HepG2 (cell line): ENCODE measurements around the gene LSM14B. TPM values are rescaled to one million over a fixed set of nuclear protein-coding genes. Genes with fewer than 3 reads are reported as not detected.

Experiments used
- CHD2 ChIP-seq: IDR thresholded peaks from 2 replicates; pipeline ENCODE4 v1.6.1; 2011; ENCODE audit warnings: low read depth, low read length, improper control_type of control experiment
- GLMP ChIP-seq: sonication (generic); formaldehyde crosslinking; IDR thresholded peaks from 2 replicates; pipeline ENCODE4 v1.9.0; 2021; ENCODE audit warnings: missing genetic modification reagents, mild to moderate bottlenecking, borderline replicate concordance
- HDAC1 ChIP-seq: sonication (generic); formaldehyde crosslinking; IDR thresholded peaks from 2 replicates; pipeline ENCODE4 v1.5.1; 2020; ENCODE audit warnings: mild to moderate bottlenecking, missing genetic modification reagents
- IKZF1 ChIP-seq: fragments of 450-650 bp; IDR thresholded peaks from 2 replicates; pipeline ENCODE4 v1.7.1; 2016
- NFAT5 ChIP-seq: sonication (generic); formaldehyde crosslinking; IDR thresholded peaks from 2 replicates; pipeline ENCODE4 v1.4.0; 2020; ENCODE audit warnings: missing genetic modification reagents
- NFE2 ChIP-seq: sonication (generic); formaldehyde crosslinking; IDR thresholded peaks from 2 replicates; pipeline ENCODE4 v1.4.0; 2020; ENCODE audit warnings: missing genetic modification reagents
- NFKBIZ ChIP-seq: IDR thresholded peaks from 2 replicates; pipeline ENCODE4 v1.6.1; 2018; ENCODE audit warnings: missing genetic modification reagents, missing compliant biosample characterization
- NKX3-1 ChIP-seq: sonication (generic); formaldehyde crosslinking; IDR thresholded peaks from 2 replicates; pipeline ENCODE4 v1.5.0; 2020; ENCODE audit warnings: missing genetic modification reagents
- PBX2 ChIP-seq: IDR thresholded peaks from 2 replicates; pipeline ENCODE4 v1.6.1; 2016; ENCODE audit warnings: control low read depth
- PRPF4 ChIP-seq: fragments of 200-400 bp; formaldehyde crosslinking; IDR thresholded peaks from 2 replicates; pipeline ENCODE4 v1.6.1; 2016; ENCODE audit warnings: low read length, low read depth; ENCODE audit not compliant: poor library complexity, severe bottlenecking
- RFX1 ChIP-seq: fragments of 450-650 bp; IDR thresholded peaks from 2 replicates; pipeline ENCODE4 v1.6.1; 2017
- SETDB1 ChIP-seq: sonication (generic); formaldehyde crosslinking; IDR thresholded peaks from 2 replicates; pipeline ENCODE4 v1.5.1; 2020; ENCODE audit warnings: missing genetic modification reagents, mild to moderate bottlenecking, borderline replicate concordance
- SOX5 ChIP-seq: IDR thresholded peaks from 2 replicates; pipeline ENCODE4 v1.6.1; 2016; ENCODE audit warnings: borderline replicate concordance
- ZNF383 ChIP-seq: sonication (generic); formaldehyde crosslinking; IDR thresholded peaks from 2 replicates; pipeline ENCODE4 v1.4.0; 2020; ENCODE audit warnings: missing genetic modification reagents, mild to moderate bottlenecking, borderline replicate concordance
- ZNF512B ChIP-seq: sonication (generic); formaldehyde crosslinking; IDR thresholded peaks from 2 replicates; pipeline ENCODE4 v1.5.1; 2020; ENCODE audit warnings: missing genetic modification reagents, mild to moderate bottlenecking, borderline replicate concordance
- ZNF564 ChIP-seq: sonication (generic); formaldehyde crosslinking; IDR thresholded peaks from 2 replicates; pipeline ENCODE4 v1.8.1; 2023; ENCODE audit warnings: mild to moderate bottlenecking, missing genetic modification reagents
- ZNF607 ChIP-seq: sonication (generic); formaldehyde crosslinking; IDR thresholded peaks from 2 replicates; pipeline ENCODE4 v1.5.1; 2020; ENCODE audit warnings: missing genetic modification reagents, mild to moderate bottlenecking, borderline replicate concordance
- ZNF672 ChIP-seq: sonication (generic); formaldehyde crosslinking; IDR thresholded peaks from 2 replicates; pipeline ENCODE4 v1.8.1; 2022; ENCODE audit warnings: missing genetic modification reagents
- ZNF792 ChIP-seq: IDR thresholded peaks from 2 replicates; pipeline ENCODE4 v1.6.1; 2016
- ZSCAN12 ChIP-seq: sonication (generic); formaldehyde crosslinking; IDR thresholded peaks from 2 replicates; pipeline ENCODE4 v1.9.0; 2021; ENCODE audit warnings: mild to moderate bottlenecking, missing genetic modification reagents
- polyA plus RNA-seq, 8 experiments: library from polyadenylated mRNA; depleted of rRNA in 3 of 8; stranded (reverse) in 7 of 8; unstranded in 1 of 8; fragments of >200 nt; fragmentation: Illumina TruSeq in 4 of 8; extraction: Trizol in 4 of 8; gene quantifications; 2 replicates each; pipeline versions ENCODE4 v1.2.1 to v1.2.3, GENCODE V29; 2011 to 2016; ENCODE audit warnings: low read depth in 4 of 8, missing spikeins in 1 of 8, mixed read lengths in 1 of 8; ENCODE audit not compliant: insufficient read depth in 1 of 8
- total RNA-seq, 5 experiments: library from RNA; depleted of rRNA; stranded (reverse); fragments of >200 nt; fragmentation: Illumina TruSeq; extraction: Trizol; gene quantifications; 2 replicates each; pipeline ENCODE4 v1.2.3, GENCODE V29; 2016; ENCODE audit warnings: low read depth in 1 of 5

LSM14B gene
- total and polyA plus RNA-seq, 2 of the 13 experiments (the other 11 are each of a cell fraction or from before 2014, with no cell fraction given): 43.3 to 79.2 TPM

GRCh38 chr20:62146019-62146755 lies 23.9 kb downstream of the LSM14B start (continued):
- peak; percentile 54; the same call in 1 of the 2 replicates for TF ChIP-seq NFAT5 (CRISPR knock-in tag)
- peak; percentile 73 for TF ChIP-seq ZNF792 (CRISPR knock-in tag)
- 0 out of 2 replicates have a peak, but pooled peaks have one; percentile 29 for TF ChIP-seq ZNF564 (CRISPR knock-in tag)
- peak; percentile 18; the same call in 1 of the 2 replicates for TF ChIP-seq ZNF607 (CRISPR knock-in tag)
- no peak for TF ChIP-seq NKX3-1
- TF ChIP-seq NFKBIZ (CRISPR knock-in tag): 0 out of 2 replicates have a peak, but pooled peaks have one; percentile 44
- TF ChIP-seq SETDB1 (CRISPR knock-in tag): no peak
- TF ChIP-seq SOX5 (CRISPR knock-in tag): peak; percentile 75
- TF ChIP-seq ZNF383: no peak
- no peak for TF ChIP-seq GLMP
- no peak for TF ChIP-seq ZSCAN12
- no peak for TF ChIP-seq ZNF512B
- no peak for TF ChIP-seq ZNF672 (CRISPR knock-in tag)
- TF ChIP-seq HDAC1 (CRISPR knock-in tag): peak; percentile 94
- TF ChIP-seq PRPF4: no peak
- TF ChIP-seq IKZF1: no peak
- no peak for TF ChIP-seq CHD2
- no peak for TF ChIP-seq RFX1
- TF ChIP-seq PBX2 (CRISPR knock-in tag): no peak
- TF ChIP-seq NFE2 (CRISPR knock-in tag): no peak
